Left forelimb (tissue), 1 donor: ENCODE results near the gene SLC6A3.
"Not testable (repeated sequence)": the region's sequence is repeated elsewhere in the genome, so short reads cannot be mapped to it uniquely, and the experiment has no call there.

ENCODE experiments used
- DNase-seq: peaks from one replicate; pipeline ENCODE4 v3.0.0-alpha.2; 2018; ENCODE audit warnings: low spot score

SLC6A3 gene

DNA sequence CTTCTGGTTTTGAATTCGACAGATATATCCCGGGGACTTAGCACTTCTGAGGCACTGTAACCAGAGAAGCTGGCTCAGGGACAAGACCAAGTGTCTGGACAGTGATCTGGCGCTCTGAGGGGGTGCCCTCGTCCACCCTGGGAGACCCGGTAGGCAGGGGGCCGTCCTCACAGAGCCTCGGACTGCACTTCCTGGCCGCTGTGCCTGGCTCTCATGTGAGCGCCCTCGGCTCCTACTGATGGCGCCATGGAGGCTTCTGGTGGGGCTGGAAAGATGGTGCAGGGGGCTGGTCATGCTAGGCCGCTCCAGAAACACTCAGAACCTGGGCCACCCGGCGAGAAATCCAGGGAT lies 18.8 kb upstream of the SLC6A3 start:
- DNase-seq: no peak

DNA sequence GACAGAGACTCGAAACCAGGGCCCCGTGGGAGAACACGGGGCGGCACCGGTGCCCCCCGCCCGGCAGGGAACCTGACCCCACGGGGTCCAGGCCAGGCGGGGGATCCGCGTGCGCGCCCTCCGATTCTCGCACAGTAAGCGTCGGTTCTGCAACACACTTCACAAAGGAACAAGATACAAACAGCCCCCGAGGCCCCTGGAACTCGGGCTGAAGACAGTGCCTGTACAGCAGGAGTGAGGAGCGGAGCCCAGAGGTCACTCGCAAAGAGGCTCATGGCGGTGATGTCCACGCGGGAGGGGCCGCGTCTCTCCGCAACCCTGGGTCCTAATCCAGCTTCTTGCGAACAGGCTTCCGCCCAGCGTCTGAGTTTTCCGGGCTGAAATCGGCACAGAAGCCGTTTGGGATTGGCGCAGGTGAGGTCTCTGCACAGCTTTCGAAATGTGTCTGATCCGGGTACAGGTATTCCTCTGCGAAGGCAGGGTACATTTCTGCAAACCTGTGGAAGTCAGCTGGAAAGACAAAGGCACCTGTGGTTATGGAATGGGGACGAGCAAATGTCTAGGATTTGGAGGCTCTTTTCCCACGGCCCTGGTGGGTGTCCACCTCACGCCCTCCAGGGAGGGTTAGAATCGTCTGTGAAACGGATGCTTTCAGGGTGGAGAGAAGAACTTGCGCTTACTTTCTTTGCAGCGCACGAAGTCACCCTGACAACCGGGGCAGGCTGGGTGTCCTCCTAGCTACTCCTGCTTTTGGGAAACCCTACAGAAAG lies 18.3 kb upstream of the SLC6A3 start:
- DNase-seq: peak; percentile 55

DNA sequence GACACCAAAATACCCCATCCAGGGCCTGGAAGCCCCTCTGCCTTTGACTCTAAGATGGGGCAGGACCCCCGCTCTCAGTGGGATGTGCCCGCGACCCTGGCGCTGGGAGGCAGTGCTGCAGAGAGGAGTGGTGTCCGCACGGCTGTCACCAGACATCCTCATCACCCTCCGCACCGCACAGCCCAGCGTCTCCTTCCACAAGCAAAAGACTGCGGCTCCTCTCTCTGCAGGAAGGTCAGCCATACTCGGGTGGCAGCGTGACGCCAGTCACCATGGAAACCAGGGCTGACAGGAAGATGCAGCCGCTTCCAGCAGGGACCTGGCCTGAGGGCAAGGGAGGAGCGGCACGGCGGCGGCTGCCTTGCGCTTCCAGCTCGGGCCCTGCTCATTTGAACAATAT lies 17.1 kb upstream of the SLC6A3 start:
- DNase-seq: no peak

DNA sequence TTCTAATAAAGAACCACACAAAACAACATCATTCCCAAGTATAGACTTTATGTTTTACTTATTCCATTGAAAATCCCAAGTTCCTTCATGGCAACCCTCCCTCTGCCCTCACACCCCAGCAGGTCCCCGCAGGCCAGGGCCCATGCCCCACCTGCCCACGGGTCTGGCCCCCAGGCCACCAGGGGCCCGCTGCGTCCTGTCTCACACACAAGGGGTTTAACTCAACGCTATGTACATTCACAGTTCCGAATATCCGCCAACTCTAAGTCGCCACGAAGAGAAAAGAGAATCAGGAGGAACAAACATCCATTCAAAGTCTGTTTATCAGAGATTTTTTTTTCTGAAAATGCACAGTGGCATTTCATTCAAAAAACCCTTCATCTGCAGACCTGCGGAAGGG lies 16.2 kb upstream of the SLC6A3 start:
- DNase-seq: no peak

DNA sequence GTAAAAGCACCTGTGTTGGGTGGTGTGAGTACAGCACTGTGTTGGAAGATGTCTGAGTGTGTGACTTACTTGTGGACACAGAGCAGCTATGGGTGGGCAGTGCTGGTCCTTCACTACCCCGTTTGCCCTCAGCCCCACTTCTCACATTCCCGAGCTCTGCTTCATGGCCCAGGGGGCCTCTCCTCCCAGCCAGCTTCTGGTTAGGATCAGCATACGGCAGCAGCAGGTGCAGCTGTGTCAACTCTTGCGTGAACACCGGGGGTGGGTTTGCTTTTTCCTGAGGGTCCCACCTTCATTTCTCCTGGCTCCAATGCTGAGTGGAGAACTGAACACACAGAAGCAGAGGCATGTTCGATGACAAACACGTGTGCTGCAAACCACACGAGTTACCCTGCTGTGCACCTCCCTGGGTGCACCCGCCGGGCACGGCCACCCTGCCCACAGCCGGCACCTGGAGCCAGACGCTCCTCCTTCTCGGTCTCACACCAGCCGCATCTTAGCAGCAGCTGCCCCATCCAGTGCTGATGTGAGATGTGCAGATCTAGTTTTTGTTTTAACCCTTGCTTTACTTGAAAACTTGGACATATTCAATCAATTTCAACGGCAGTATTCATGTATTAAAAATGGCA lies 14.9 kb upstream of the SLC6A3 start:
- DNase-seq: peak; percentile 17

DNA sequence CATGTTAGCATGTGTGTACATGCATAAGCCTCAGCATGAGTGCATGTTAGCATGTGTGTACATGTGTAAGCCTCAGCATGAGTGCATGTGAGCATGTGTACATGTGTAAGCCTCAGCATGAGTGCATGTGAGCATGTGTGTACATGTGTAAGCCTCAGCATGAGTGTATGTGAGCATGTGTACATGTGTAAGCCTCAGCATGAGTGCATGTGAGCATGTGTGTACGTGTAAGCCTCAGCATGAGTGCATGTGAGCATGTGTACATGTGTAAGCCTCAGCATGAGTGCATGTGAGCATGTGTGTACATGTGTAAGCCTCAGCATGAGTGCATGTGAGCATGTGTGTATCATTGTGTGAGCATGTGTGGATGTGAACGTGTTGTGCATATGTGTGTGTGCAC lies 14.2 kb upstream of the SLC6A3 start:
- not testable (repeated sequence) for DNase-seq

DNA sequence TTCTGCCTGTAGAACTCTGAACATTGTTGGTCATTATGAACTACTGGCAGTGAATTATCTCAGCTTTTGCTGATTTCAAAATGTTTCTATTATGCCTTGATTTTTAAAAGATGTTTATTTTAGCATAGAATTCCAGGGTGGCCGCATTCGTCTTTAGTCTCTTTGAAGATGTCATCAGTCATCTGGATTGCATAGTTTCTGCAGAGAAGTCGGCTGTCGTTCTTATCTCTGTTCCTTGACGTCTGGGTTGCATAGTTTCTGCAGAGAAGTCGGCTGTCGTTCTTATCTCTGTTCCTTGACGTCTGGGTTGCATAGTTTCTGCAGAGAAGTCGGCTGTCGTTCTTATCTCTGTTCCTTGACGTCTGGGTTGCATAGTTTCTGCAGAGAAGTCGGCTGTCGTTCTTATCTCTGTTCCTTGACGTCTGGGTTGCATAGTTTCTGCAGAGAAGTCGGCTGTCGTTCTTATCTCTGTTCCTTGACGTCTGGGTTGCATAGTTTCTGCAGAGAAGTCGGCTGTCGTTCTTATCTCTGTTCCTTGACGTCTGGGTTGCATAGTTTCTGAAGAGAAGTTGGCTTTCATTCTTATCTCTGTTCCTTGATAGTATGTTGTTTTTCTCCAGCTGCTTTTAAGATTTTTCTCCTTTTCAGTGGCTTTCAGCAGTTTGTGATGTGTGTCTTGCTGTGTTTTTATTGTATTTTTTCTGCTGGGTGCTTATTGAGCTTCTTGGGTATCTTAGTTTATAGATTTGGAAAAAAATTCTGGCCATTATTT lies 11.1 kb upstream of the SLC6A3 start:
- not testable (repeated sequence) for DNase-seq

DNA sequence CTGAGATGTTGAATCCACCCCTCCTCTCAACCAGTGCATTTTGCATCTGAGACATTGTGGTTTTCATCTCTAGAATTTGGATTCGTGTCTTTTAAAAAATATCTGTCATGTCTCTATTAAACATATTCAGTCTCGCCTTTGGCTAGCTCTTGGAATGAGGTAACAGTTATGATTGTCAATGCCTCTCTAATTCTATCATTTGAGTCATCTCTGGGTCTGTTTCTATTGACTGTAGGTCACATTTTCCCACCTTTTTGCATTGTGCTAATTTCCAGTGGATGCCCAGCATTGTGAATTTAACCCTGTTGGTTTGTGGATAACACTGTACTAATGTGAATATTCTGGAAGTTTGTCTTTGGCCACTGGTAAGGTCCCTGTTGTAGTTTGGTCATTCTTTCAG lies 8.4 kb upstream of the SLC6A3 start:
- no peak for DNase-seq

DNA sequence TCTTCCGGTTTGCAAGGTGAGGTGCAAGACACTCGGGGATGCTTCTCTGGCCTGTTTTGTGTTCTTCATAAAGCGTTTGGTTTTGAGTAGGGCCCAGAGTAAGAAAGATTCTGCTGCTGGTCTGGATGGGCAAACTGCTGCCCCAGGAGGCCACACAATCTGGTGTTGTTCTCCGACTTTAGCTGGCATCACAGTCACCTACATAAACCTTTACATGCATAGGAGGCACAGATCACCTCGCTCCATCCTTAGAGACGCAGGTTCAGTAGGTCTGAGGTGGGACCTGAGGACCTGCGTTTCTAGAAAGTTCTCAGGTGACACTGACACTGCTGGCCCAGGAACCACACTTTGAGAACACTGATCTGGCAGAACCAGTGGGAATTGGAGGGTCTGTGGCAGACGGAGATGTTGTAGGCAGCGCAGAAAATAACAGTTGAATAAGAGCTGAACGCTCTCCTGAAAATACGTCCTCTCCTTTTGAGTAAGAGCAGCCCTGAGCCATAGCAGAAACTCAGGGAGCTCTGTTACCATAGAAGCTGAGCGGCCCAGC lies 3.9 kb upstream of the SLC6A3 start:
- peak; percentile 45 for DNase-seq

DNA sequence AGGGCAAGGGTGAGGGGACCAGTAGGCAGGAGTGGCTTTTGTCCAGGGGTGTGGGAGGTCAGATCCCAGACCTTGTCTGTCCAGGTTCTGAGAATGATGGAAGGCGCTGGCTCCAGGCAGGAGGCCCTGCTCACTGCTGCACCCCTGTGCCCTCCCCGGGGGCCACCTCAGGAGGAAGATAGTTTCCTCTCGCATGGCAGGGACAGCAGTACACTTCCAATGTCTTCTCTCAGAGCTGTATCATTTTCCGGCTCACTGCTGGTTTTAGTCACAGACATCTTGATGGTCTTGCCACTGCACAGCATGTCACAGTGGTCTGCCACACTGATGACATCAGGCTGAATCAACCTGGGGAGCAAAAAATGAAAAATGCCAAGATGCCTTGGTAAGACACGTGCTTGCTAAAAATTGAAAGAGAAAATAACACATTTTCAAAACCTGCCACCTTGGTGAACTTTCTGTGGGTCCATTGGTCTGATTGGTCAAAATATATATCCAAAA lies 3.3 kb upstream of the SLC6A3 start:
- DNase-seq: no peak

DNA sequence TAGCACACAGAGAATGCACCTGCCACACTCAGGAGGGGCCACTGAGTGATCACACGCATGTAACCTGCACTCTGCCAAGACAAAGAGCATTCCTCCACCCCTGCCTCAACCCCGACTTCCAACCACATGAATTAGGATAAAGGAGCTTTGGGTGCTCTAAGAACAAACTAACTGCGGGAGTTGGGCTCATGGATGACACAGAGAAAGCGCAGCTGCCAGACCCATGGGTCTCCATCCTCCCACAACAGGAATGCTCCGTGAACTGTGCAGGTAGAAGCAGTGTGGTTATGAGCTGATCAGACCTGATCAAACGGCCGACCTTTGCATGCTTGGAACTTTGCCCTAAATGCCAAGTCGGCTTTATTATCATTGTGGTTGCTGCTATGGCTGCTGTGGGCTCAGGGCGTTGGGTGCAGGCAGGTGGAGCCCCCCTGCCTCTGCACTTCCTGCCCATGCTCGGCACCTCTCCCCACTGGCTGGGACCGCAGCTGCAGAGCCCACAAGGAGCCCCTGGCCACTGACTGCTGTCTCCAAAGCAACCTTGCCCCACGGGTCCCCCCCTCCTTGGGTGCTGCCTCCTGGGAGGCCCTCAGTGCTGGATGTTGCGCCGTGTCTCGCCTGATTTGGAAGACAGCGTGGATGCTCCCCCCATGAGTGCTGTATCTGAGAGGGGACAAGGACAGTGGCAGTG lies 2.6 kb upstream of the SLC6A3 start:
- DNase-seq: peak; percentile 54

DNA sequence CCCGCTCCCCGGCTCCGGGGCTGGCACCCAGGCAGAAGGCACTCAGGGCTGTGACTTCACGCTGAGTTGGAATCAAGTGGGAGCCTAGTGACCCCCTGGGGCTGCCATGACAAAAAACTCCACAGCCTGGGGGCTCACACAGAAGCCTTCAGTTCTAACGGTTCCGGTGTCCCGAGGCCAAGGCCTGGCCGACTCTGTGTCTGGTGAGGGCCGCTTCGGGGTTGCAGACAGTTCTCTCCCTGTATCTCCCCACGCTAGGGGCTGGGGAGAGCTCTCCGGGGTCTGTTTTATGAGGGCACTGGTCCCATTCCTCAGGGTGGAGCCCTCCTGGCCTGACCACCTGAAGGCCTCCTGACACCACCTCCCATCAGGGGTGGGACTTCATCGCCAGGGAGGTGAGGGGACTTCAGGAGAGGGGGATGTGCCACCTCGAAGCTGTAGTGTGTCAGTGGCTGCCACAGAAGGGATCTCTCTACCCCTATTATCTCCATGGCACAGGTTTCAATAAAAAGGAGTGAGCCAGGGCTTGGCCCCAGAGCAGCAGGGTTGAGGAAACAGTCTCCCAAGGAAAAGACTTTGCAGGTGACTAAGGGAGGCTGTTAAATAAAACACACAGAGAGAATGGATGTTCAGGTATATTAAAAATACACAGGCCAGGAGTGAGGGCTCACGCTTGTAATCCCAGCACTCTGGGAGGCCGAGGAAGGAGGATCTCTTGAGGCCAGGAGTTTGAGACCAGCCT lies 1.5 kb upstream of the SLC6A3 start:
- DNase-seq: peak; percentile 47

DNA sequence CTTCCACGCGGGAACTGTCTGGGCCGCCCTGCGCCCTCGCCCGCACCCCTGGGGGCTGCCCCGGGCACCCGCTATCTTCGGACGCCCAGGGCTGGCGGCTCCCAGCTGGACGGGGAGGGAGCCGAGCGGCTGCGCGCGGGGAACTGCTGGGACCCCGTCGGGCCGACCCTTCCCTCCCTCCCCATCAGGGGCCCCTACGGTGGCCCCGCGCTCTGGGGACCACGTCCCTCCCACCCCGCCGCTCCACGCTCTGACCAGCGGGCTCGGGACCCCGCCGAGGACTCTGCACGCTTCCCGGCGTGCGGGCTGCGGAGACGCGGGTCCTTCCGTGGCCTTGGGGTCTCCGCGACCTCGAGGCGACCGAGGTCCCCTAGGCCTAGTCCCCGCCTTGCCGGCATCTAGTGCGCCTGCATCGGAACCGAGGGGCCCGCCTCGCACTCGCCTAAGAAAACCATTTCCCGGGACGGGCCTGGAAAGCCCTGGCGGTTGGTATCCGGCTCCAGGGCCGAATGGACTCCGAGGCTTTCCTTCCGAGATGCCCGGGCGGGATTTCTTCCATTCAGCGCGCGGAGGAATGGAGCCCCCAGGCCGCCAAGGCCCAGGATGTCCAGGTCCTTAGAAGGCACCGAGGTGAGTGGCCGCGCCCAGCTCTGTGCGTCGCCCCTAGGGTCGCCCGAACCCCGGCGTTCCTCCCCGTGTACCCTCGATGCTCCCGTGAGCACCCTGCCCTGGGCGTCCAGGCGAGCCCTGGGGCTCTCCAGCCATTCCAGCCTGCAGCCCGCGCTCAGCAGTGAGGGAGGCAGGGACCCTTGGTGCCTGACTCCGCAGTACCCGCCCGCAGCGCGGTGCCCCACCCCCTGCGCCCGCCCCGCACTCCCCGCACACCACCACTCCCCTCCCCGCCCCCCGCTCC lies 705 bp upstream of the SLC6A3 start:
- peak; percentile 63 for DNase-seq

DNA sequence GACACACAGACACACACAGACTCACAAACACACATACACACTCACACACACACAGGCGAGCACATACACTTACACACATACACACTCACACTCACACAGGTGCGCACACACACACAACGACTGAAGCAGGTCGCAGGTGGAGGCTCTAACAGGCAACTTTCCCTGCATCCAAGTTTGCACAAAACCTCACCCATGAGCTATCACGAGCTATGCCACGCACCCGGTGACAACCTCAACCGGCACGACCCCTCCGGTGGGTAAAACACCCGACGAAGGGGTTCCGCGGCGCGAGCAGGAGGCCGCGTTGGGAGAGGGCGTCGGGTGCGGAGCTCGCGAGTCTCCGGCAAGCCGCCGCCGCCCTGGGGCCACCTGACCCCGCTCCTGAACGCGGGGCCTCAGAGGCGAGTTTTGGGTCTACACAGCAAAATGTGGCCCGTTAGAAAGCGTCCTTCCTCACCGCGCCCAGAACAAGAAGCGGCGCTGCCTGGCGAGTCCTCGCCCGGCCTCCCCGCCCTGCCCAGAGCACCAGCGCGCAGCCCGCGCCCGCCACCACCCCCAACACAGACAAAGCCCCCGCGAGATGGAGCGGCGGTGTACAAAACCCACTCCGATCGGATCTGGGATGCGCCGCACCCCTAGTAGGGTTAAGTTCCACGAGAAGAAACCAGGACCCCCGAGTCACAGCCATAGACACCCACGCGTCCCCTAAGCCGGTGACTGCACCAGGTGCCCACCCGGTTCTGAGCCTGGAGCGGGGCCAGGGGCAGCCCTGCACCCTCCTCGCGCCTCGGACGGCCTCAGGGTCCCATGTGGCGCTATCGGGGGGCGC lies 665 bp downstream of the SLC6A3 start:
- peak; percentile 34 for DNase-seq

DNA sequence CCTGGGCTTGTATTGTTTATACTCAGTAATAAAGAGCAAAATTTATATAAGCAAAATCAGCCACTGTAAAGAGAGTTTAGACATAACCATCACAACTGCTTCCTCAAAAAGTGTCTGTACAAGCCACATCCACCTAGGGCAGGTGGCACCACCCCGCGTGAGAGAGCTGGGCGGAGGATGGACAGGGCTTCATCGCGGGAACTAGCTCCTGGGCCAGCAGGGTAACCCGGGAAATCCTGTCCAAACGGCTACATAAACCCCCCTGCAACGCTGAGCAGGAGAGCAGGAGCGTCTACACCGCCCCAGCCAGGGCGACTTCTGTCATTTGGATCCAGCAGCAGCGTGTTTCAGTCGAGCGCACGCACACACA lies 1.3 kb downstream of the SLC6A3 start:
- peak; percentile 12 for DNase-seq

DNA sequence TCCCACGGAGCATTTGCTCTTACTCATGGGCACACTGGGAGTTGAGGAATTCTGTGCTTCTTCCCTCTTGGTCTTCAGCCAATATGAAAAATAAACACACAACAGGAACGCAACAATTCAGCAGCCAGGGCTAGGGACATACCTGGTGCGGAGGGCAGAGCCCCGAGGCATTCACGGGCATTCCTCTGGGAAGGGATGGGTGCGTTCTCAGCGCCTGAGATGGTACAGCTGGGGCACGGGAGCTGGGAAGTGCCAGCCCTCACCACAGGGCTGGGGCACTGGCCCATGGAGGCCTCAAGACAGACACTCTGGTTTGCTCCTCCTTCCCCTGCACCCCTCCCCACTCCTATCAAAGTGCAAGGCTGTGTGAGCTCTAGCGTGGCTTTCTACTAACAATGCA lies 2.1 kb downstream of the SLC6A3 start:
- DNase-seq: peak; percentile 14

DNA sequence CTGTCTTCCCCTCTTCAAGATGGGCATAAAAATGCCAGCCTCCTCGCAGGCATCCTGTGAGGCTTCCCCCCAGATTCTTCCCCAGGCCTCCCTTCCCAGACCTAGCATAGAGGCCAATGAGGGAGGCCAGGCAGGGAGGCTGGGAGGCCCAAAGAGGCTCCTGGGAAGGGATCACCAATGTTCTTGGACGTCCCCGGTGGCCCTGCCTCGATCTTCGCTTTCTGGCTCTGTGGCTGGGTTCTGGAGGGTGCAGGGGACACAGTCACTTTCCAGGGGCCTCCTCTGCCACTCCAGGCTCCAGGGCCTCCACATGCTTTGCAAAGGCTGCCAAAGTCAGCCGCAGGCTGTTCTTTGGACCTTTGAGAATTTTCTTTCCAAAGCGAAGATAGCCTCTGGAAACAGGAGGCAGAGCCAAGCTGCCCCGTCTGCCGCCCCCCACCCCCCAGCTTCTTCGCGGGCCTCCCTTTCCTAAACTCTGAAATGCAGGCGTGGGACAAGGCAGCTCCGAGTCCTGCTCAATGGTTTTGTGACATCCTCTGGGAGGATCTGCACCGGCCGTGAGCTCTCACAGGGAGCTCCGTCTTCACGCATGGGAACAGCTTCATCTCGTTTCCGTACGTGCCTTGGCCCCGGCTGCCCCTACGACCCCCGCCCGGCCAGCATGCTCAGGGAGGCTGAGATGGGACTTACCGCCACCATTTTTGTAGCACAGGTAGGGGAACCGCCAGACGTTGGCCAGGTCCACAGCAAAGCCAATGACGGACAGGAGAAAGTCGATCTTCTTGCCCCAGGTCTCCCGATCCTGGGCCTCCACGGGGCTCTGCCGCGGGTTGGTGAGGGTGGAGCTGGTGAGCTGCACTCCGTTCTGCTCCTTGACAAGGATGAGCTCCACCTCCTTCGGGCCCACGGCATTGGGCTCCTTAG lies 2.8 kb downstream of the SLC6A3 start:
- peak; percentile 49 for DNase-seq

DNA sequence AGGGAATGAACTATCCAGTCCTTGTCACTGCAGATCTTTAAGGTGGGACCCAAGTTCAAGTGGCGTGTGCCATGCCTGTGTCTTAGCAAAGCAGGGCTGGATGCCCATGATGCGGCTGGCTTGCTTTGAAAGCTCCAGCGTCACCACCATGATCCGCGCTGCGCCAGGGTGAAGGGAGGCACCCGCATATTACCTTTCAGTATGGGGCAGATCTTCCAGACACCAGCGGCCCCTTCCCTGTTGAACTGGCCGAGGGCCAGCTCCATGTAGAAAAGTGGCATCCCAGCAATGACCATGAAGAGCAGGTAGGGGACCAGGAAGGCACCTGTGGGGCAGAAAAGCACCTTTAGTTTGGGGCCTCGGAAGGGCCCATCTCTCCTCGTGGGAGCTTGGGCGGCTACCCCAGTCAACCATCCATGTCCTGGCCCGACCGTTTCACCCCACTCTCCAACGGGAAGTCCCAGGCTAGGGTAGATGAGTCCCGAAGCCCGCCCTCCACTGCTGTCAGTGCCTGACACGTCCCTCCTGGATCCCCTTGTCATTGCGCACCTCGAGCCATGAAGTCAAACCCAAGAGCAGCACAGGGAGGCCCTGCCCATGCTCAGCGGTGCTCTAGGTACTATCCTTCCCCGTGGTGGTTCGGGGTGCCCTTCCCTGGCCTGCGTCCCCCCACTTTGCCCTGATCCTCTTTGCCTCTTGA lies 3.9 kb downstream of the SLC6A3 start:
- peak; percentile 41 for DNase-seq
